ENCODE data around the gene CELF4. TPM values are rescaled to one million over a fixed set of nuclear protein-coding genes. Genes with fewer than 3 reads are reported as not detected.

CELF4 gene
- total and polyA plus RNA-seq, 2 of the 4 experiments (the other 2 are of a cell fraction) = not detected

DNA sequence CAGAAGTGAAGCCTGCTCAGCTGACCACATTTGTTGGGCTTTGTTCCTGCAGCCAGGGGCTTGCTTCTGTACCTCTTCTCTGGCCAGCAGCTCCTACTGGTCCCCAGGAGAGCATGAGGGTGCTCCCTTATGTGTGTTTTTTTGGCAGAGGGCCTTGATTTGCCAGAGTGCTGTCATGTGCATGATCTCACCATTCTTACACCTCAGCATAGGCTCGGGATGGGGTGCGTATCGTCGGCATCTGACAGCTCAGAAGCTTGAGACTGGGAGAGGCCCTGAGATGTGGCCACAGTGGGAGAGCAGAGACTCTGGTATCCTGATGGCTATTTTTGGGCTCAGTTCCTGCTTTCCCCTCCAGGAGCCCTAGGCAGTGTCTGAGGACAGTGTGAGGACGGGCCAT, 71.2 kb downstream of the CELF4 start:
- H3K4me3 ChIP-seq (ENCODE audit: insufficient read depth, low read depth, low read length) = no peak overlapping the region
- TF ChIP-seq RAD21 (IDR thresholded peaks at IDR 0.05; ENCODE audit: low read length) = no peak
- no peak for TF ChIP-seq SMC3 (IDR thresholded peaks at IDR 0.05; ENCODE audit: low read depth, low read length)
- TF ChIP-seq MXI1 (IDR thresholded peaks at IDR 0.05; ENCODE audit: borderline replicate concordance, low read depth, low read length) = no peak
- TF ChIP-seq BHLHE40 (IDR thresholded peaks at IDR 0.05; ENCODE audit: low read depth, low read length) = no peak
- TF ChIP-seq CTCF (conservative IDR thresholded peaks at IDR 0.05; ENCODE audit: low read depth, low read length) = no peak
- TF ChIP-seq FOS (IDR thresholded peaks at IDR 0.05; ENCODE audit: low read depth, low read length) = no peak
- TF ChIP-seq RFX5 (IDR thresholded peaks at IDR 0.05; ENCODE audit: low read depth, low read length) = no peak
- no peak for TF ChIP-seq CEBPB (IDR thresholded peaks at IDR 0.05; ENCODE audit: low read depth, low read length)
- TF ChIP-seq MAFK (IDR thresholded peaks at IDR 0.05; ENCODE audit: low read depth, low read length) = no peak
- TF ChIP-seq RCOR1 (IDR thresholded peaks at IDR 0.05; ENCODE audit: insufficient replicate concordance, low read length) = no peak
- TF ChIP-seq POLR2A (IDR thresholded peaks at IDR 0.05; ENCODE audit: low read depth, low read length) = no peak
- no peak for TF ChIP-seq CHD1 (IDR thresholded peaks at IDR 0.05; ENCODE audit: low read depth, low read length)
- TF ChIP-seq ELK1 (IDR thresholded peaks at IDR 0.05; ENCODE audit: borderline replicate concordance, low read depth, low read length) = no peak
- no peak overlapping the region for H2AK9ac ChIP-seq (replicated peaks; ENCODE audit: low read depth, low read length, poor library complexity)
- no peak overlapping the region for H4K8ac ChIP-seq (ENCODE audit: low read depth in 2 of 2, low read length in 2 of 2)
- H3K27me3 ChIP-seq (ENCODE audit: control insufficient read depth, insufficient read depth, low read length) = peaks cover 4% of the 10 kb centered on the region; the same call in 1 of the 2 replicates
- H3K4me1 ChIP-seq (ENCODE audit: control insufficient read depth, insufficient read depth, low read length) = no peaks in the 10 kb centered on the region
- DNase-seq (no peak), ATAC-seq (ENCODE audit: low read depth) (no peak)
- no peak overlapping the region for H2AFZ ChIP-seq (replicated peaks; ENCODE audit: low read length, poor library complexity)
- no peak overlapping the region for H4K5ac ChIP-seq (ENCODE audit: low read depth, low read length)
- H2AK5ac ChIP-seq (ENCODE audit: low read depth, low read length) = no peak overlapping the region
- no peak overlapping the region for H3K4me2 ChIP-seq (ENCODE audit: low read depth, low read length)
- H2BK5ac ChIP-seq (ENCODE audit: low read depth, low read length, poor library complexity, severe bottlenecking) = no peak overlapping the region
- no peaks in the 10 kb centered on the region for H4K20me1 ChIP-seq (ENCODE audit: insufficient read depth, low read length)
- WGBS, 2 experiments (ENCODE audit: extremely low coverage in 2 of 2, insufficient read length in 1 of 2) = 50% methylated on average over 2 of the region's 5 CpGs; no CpG with 5 or more reads in 1 of the 2 experiments
- H3K27ac ChIP-seq (ENCODE audit: insufficient read depth, low read length) = no peak overlapping the region
- ChIA-PET POLR2A (ENCODE audit: unreplicated experiment) (no interaction called here), CTCF (no interaction called here)
- no peak overlapping the region for H3K4ac ChIP-seq (ENCODE audit: low read depth, low read length)
- no peak overlapping the region for H3K9ac ChIP-seq (ENCODE audit: low read depth, low read length)
- H4K91ac ChIP-seq (ENCODE audit: insufficient read depth, low read depth, low read length) = no peak overlapping the region
- H3K79me1 ChIP-seq (ENCODE audit: low read depth in 1 of 2, low read length in 2 of 2) = no peaks in the 10 kb centered on the region
- H3K9me3 ChIP-seq (ENCODE audit: control insufficient read depth, insufficient read depth, low read length) = no peaks in the 10 kb centered on the region
- no peak overlapping the region for H3K23ac ChIP-seq (ENCODE audit: low read depth, low read length)
- dilution Hi-C loops (cut with HindIII; ENCODE audit: low sequenced_read_pairs, unreplicated experiment) = no loop called here
- H3K36me3 ChIP-seq (ENCODE audit: control insufficient read depth, insufficient read depth, low read length) = no peaks in the 10 kb centered on the region
- BruUV-seq (replicated peaks) = no TSS peak
- no peak overlapping the region for H3K18ac ChIP-seq (ENCODE audit: low read depth, low read length)
- no peak overlapping the region for H2BK15ac ChIP-seq (ENCODE audit: low read depth, low read length)
- H2BK20ac ChIP-seq (ENCODE audit: low read depth, low read length) = no peak overlapping the region
- H2BK120ac ChIP-seq (ENCODE audit: low read depth, low read length) = no peak overlapping the region
- H3K56ac ChIP-seq (ENCODE audit: extremely low read depth, insufficient read depth, low read length) = no peak overlapping the region
- intact Hi-C loops (cut with micrococcal nuclease) = no loop called here
- H3K14ac ChIP-seq (replicated peaks; ENCODE audit: low read depth, low read length) = no peak overlapping the region
- H3K9me1 ChIP-seq (ENCODE audit: insufficient read depth, low read length) = no peaks in the 10 kb centered on the region
- in situ Hi-C loops (cut with MboI; ENCODE audit: low sequenced_read_pairs) = loop anchor here (25.0 kb wide), 1 partner anchor 557 kb away; no protein-coding TSS in a partner anchor
